ENCODE measurements around the gene RAI1.

Gene RAI1

DNA sequence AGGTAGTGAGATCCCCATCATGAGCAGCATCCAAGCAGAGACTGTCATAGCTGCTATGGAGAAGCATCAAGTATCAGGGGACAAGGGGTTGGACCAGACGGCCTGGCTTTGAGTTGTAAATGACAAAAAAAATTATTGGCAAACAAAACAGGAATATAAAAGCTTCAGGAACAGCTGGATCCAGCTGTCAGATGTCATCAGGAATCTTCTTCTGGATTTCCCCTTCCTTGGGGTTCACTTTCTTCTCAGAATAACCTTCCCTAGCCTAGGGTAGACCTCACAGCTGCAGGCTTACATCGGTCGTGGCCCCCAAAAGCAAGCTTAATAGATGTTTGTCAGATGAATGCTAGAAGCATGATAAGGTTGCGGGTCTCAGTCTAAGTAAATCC lies 17.2 kb upstream of the RAI1 start:
- in situ Hi-C loops (cut with HindIII; ENCODE audit: low sequenced_read_pairs), result loop anchor here (5.0 kb wide), 2 partner anchors 103 to 368 kb away; no protein-coding TSS in a partner anchor

DNA sequence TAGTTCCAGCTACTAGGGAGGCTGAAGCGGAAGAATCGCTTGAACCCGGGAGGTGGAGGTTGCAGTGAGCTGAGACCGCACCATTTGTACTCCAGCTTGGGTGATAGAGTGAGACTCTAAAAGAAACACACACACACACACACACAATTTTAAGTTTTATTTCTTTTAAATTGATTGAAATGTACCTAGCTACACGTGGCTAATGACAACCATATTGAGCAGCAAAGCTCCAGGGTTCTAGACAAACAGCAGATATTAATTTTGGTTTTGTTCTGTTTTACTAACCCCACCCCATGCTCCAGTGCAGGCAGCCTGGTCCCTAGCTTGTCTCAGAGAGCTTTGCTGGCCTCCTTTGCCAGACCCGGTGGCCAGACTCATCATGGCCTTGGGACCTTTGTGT lies 16.0 kb upstream of the RAI1 start:
- in situ Hi-C loops (cut with HindIII; ENCODE audit: low sequenced_read_pairs), result no loop called here

DNA sequence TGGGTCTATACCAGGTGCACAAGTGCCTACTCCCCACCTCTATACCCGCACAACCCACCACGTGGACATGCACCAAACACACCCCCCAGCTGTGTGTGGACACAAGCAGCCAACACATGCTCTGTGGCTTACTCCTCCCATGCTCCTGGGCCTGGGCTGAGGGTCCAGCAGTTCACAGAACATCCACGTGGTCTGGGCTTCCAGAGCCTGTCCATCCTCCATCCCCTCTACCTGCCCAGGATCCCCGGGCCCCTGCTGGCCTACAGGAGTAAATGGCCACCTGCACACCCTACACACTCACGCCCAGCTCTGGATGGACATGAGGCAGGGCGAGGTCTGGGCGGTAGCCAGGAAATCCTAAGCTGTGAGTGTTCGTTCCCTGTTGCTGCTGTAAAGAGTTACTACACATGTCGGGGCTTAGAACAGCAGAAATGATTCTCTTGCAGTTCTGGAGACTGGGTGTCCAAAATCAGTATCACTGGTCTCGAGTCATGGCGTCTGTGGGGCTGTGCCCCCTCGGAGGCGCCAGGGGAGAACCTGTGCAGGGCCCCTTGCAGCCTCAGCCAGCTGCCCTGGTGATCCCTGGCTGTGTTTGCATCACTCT lies 15.0 kb upstream of the RAI1 start:
- in situ Hi-C loops (cut with HindIII; ENCODE audit: low sequenced_read_pairs), result no loop called here

DNA sequence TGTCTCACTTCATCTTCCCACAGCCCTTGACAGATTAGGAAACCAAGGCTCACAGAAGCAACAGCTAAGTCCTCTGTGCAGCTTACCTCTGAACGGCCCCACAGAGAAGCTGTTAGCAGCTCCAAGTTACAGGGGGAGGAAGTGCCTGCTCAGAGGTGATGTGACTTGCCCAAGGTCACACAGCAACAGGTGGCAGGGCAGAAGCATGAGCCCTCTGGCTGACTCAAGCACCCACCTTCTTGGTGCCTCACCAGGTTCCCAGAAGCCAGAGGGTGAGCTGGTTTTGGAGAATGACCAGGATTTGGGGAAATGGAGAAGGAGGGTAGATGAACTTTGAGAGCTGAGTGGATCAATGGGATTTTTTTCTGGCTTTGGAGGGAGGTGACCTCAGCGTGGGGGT lies 14.0 kb upstream of the RAI1 start:
- in situ Hi-C loops (cut with HindIII; ENCODE audit: low sequenced_read_pairs), result no loop called here

DNA sequence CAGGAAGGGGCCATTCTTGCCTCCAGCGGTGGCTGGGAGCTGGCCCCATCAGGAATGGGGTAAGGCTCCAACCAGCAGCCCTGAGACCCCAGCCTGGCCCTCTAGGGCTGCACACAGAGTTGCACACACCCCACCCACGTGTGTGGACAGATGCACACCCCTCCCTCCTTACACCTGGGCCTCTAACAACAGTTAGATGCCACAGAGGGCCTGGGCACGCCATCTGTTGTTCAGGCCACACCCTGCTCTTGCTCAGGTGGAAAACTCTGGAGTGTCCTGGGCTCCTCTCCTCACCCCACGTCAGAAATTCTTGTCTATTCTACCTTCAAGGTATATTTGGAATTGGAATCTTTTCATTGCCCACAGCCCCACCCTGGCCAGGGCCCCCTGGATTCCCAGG lies 13.3 kb upstream of the RAI1 start:
- in situ Hi-C loops (cut with HindIII; ENCODE audit: low sequenced_read_pairs), result no loop called here

DNA sequence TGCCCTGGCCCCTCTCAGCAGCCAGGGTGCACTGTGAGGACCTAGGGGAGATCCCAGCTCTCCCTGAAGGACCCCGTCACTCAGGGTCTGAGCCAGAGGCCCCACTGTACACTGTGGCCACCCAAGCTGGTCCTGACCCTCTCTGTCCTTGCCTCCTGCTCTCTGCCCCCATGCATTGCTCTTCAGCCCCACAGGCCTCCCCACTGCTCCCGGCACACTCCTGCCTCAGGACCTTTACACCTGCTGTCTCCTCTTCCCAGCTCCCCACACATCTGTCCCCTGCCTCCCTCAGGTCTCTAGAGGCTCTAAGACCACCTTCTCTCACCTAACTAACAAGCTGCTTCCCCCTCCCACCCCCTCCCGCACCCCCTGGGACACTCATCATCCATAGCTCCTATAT lies 12.9 kb upstream of the RAI1 start:
- in situ Hi-C loops (cut with HindIII; ENCODE audit: low sequenced_read_pairs), result no loop called here

DNA sequence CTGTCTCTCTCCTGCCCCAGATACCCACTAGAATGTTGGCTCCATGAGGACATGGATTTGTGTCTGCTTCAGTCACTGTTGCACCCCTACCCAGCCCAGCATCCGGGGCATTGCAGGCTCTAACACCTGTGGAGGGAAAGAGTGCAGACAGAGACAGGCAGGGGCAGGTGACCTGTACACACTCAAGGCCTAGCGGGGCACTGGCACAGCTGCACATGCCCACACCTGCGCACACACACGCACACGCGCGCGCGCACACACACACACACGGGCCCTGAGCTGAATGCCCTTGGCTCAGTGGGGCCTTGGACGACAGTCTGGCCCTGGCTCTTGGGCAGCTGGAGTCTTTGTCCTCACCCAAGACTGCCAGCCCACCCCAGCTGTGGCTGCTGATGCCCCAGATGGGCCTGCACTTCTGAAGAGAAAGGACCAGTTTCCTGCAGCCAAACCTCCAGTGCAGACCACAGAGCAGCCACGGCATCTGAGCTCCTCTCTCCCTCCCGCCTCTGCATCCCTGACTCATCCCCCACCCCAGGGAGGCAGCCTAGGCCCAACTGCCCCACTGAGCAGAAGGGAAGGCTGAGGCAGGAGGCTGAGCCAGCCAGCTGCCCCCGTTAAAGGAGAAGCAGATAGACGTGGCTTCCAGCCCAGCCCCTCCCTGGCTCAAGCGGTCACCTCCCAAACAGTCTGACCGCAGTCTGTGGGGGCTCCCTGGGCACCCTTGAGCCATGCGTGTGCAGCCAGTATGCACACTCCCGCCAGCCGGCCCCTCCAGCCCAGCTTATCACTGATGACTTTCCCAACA lies 12.3 kb upstream of the RAI1 start:
- in situ Hi-C loops (cut with HindIII; ENCODE audit: low sequenced_read_pairs), result no loop called here

DNA sequence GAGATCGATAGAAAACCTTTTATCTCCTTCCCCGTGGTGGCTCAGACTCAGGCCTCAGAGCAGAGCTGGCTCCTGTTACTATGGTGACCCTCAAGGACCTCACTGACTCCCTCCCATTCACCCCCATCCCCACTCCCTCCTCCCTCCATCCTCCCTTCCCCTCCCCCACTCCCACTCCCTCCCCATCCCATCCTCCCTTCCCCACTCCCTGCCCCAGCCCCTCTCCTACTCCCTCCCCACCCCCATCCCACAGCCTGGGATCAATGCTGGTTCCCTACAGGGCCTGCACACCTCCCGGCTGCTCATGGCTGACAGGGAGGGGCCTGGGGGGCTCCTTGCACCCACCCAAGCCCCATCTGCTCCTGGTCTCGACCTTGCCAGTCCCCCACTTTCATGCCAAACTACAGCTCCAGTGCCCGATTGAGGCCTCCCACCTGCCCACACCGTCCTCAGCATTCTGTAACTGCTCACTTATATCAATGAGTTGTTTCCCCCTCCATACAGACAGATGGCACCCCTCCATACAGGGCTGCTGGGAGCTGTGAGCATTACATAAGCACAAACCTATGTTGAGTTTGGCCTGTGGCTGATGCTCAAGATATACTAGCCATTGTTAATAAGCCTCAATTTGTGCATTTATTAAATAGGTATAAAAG lies 11.6 kb upstream of the RAI1 start:
- in situ Hi-C loops (cut with HindIII; ENCODE audit: low sequenced_read_pairs), result loop anchor here (10.0 kb wide), 2 partner anchors 155 to 215 kb away; no protein-coding TSS in a partner anchor

DNA sequence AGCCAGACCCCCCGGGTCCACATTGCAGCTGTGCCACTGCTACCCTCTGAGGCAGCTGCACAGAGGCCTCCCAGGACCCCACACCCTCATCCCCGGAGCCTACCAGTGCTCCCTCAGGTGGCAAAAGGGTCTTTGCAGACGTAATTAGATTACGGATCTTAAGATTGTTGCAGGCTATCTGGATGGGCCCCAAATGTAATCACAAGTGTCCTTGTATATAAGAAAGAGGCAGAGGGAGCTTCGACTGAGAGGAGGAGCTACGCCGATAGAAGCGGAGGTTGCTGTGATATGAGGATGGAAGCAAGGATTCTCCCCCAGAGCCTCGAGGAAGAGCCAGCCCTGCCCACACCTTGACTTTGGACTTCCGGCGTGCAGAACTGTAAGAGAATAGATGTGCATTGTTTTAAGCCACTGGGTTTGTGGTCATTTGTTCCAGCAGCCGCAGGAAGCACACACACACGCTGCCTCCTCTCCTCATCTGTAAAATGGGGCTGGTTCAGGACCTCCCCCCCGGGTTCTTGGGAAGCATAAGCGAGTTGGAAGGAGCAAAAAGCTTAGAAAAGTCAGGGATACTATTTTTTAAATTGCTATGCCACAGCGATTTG lies 10.5 kb upstream of the RAI1 start:
- in situ Hi-C loops (cut with HindIII; ENCODE audit: low sequenced_read_pairs), result loop anchor here (10.0 kb wide), 2 partner anchors 154 to 214 kb away; no protein-coding TSS in a partner anchor

DNA sequence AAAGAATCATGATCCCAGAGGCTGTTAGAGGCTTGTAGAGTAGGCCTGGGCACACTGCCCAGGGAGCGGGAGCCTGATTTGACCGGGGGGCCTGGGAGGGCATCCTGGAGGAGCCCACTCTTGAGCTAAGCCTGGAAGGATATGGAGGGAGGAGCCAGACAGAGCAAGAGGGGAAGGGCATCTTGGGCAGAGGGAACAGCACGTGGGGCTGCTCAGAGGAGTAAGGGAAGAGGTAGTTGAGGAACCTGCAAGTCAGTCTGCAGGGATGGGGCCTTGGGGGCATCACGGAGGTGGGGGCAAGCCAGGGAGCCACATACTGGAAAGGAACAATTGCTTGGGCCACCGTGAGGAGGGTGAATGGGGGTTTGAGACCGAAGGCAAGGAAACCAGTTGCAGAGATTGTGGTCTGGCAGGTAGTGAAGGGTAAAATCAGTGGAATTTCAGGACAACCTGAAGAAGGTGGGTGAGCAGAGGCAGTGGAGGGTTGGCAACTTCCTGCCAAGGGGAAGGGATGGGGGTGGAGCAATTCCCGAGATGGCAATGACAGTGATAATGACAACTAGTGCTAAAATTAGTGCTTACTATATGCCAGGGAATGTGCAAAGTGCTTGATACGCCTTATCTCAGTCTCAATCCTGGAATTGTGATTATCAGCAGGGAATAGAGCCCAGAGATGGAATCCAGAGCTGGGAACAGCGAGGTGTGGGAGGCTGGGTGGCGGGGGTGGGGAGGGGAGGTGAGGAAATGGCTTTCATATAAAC lies 9.7 kb upstream of the RAI1 start:
- in situ Hi-C loops (cut with HindIII; ENCODE audit: low sequenced_read_pairs), result loop anchor here (10.0 kb wide), 2 partner anchors 153 to 213 kb away; no protein-coding TSS in a partner anchor

DNA sequence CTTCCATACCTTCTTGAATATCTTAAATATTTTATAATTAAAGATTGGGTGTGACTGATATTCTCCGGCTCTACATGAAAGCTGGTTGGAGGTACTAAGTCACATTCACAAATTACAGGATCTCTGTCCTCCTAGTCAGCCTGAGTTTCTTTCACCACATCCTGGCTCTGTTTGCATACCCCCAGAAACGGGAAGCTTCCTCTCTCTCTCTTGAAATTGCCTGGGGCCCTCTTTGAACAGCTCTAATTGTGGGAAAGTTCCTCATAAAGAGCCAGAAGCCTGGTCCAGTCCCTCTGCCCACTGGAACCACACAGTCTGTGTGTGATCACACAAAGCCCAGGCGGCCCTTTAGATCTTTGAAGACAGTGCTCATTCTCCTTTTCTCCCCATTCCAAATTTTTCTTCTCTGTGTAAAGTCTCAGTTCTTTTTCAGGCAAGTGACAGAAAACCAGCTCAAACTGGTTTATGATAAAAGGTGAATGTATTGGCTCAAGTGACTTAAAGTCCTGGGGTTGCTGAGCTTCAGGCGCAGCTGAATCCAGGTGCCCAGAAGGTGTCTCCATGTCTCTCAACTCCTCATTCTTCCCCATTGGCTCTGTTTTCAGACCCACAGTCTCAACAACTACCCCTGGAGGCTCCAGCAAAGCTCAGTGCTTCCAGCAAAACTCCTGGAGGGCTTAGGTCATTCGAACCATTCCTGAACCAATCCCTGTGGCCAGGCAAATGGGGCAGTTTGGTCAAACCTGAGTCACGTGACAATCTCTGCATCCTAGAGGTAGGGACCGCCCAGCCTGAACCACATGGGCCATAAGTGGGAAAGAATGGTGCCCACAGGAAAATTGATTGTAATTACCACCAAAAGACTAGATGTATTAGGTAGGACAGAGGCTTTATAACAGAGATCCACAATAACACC lies 8.5 kb upstream of the RAI1 start:
- in situ Hi-C loops (cut with HindIII; ENCODE audit: low sequenced_read_pairs), result loop anchor here (10.0 kb wide), 2 partner anchors 152 to 212 kb away; no protein-coding TSS in a partner anchor

DNA sequence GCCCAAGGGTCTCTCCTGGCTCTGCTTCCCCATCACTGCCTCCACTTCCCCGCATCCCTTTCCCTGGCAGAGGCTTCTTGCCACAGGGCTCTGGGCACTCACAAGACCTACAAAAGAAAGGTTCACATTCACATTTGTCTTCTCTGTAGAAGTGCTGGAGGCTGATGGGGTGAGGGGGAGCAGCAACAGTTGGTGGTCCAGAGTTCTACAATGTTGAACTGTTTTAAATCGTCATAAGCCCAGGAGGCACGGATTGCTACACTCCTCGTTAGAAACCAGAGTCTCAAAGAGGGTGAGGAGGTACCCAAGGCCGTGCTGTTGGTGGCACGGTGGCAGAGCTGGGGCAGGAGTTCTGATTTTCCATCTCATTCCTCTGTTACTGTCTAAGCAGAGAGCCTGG lies 5.8 kb upstream of the RAI1 start:
- in situ Hi-C loops (cut with HindIII; ENCODE audit: low sequenced_read_pairs), result loop anchor here (10.0 kb wide), 2 partner anchors 149 to 209 kb away; no protein-coding TSS in a partner anchor

DNA sequence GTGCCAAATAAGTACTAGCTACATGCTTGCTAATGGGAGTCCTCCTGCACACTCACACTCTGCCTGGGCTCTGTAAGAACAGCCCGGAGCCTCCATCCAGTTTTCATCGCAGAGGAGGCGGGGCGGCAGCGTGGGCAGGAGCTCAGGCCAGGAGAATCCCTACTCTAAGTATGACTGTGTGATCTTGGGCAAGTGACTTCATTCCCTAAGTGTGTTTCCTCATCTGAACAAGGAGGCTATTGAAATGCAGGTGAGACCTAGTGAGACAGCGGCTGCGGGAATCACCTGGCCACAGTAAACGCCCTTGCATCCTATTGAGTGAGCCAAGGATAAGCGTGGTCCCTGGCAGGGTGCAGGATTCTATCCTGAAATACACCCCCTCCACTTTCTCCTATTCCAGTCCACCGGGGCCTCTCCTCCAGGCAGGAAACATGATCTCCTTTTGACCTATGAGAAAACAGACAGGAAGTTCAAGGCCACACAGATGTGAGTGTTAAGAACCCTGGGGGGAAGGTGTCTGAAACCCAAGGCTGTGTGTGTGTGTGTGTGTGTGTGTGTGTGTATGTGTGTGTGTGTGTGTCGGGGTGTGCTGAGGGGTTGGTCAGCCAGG lies 5.2 kb upstream of the RAI1 start:
- in situ Hi-C loops (cut with HindIII; ENCODE audit: low sequenced_read_pairs), result loop anchor here (10.0 kb wide), 2 partner anchors 149 to 209 kb away; no protein-coding TSS in a partner anchor

DNA sequence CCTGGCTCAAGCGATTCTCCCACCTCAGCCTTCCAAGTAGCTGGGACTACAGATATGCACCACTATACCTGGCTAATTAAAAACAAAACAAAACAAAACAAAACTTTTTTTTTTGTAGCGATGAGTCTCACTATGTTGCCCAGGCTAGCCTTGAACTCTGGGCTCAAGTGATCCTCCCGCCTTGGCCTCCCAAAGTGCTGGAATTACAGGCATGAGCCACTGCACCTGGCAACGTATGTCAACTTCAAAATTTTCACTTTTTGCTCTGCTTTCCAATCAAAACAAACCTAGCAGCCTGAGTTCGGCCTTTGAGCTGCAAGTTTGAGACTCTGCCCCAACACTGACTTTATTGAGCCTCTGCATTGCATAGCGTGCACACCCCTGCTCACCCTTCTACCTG lies 4.5 kb upstream of the RAI1 start:
- in situ Hi-C loops (cut with HindIII; ENCODE audit: low sequenced_read_pairs), result loop anchor here (10.0 kb wide), 2 partner anchors 148 to 208 kb away; no protein-coding TSS in a partner anchor

DNA sequence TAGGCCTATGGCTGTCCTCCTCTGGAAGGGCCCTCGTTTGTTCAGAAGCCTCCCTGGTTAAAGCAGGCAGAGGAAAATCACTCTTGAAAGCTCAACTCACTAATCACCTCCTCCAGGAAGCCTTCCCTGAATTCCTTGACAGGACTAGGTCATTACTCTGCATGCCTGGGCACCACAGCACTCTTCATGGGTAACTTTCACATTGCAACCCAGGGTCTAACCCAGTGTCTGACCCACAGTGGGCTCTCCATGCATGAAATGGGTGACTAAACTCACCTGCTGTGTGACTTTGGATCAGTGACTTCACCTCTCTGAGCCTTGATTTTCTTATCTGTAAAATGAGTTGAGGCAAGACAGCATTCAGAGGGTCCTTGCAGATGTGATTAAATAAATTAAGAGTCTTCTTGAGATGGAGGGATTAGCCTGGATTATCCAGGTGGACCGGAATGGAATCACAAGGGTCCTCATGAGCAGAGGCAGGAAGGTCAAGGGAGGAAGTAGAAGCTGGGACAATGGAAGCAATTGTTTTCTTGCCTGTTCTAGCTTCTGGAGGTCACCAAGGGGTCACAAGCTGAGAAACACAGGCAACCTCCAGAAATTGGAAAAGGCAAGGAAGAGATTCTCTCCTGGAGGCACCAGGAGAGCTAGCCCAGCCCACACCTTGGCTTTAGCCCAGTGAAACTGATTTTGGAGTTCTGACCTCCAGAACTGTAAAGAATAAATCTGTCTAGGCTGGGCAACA lies 3.8 kb upstream of the RAI1 start:
- in situ Hi-C loops (cut with HindIII; ENCODE audit: low sequenced_read_pairs), result loop anchor here (10.0 kb wide), 2 partner anchors 147 to 207 kb away; no protein-coding TSS in a partner anchor

DNA sequence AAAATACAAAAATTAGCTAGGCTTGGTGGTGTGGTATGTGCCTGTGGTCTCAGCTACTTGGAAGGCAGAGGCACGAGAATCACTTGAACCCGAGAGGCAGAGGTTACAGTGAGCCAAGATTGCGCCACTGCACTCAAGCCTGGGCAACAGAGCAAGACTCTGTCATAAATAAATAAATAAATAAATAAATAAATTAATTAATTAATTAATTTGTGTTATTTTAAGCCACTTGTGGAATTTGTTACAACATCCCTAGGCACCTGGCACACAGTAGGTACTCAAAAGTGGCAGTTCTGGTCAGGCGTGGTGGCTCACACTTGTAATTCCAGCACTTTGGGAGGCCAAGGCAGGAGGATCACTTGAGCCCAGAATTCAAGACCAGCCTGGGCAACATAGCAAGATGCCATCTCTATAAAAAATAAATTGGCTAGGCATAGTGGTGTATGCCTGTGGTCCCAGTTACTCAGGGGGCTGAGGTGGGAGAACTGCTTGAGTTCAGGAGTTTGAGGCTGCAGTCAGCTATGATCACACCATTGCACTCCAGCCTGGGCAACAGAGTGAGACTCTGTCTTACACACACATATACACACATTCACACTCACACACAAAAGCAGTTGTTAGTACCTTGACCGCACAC lies 3.1 kb upstream of the RAI1 start:
- in situ Hi-C loops (cut with HindIII; ENCODE audit: low sequenced_read_pairs), result loop anchor here (10.0 kb wide), 2 partner anchors 147 to 207 kb away; no protein-coding TSS in a partner anchor

DNA sequence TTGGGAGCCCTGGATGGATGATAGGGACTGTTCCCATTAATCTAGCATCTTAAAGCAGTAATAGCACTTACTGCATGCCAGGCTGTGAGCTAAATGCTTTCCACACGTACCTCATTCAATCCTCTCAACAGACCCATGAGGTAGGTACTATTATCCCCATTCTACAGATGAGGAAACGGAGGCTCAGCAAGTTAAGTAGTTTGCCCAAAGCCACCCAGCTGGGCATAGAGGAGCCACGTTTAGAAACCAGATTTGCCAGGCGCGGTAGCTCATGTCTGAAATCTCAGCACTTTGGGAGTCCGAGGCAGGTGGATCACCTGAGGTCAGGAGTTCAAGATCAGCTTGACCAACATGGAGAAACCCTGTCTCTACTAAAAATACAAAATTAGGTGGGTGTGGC lies 2.0 kb upstream of the RAI1 start:
- in situ Hi-C loops (cut with HindIII; ENCODE audit: low sequenced_read_pairs), result loop anchor here (10.0 kb wide), 2 partner anchors 146 to 206 kb away; no protein-coding TSS in a partner anchor

Measured in endothelial cell of hepatic sinusoid (primary cell).